Measurements from ENCODE around the gene CDR2. TPM values are rescaled to one million over a fixed set of nuclear protein-coding genes. Genes with fewer than 3 reads are reported as not detected.
A peak's percentile ranks its signal among the peaks of the same experiment; 100 is the strongest.

The CDR2 gene
- total and polyA plus RNA-seq, 8 donors: 17.3 to 33.1 (median 25.8) TPM

DNA sequence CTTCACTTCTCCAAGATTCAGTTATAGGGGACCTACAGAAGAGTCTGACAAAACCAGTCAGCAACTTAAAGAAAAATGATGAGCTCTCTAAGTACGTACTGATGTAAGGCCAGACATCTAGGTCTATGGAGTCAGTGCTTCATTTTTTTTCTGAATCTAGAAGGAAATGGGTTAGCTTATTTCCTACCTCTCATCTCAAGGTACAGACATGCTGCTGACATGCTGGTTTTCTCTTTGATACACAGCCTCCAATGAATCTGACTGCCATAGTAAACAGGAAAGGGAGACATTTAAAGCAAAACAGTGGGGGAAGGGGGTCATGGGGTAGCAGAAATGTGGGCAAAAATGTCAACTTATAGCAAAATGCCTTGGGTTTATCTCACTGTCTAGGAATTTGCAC lies 16.4 kb downstream of the CDR2 start:
- Histone ChIP-seq H3K9me3 (no peaks in the 10 kb centered on the region), H3K4me3 (no peak overlapping the region), H3K27me3 (no peaks in the 10 kb centered on the region), H3K27ac (peak overlapping the region in 1 of 2 donors; percentile 34), H3K36me3 (peaks cover 0 to 11% of the 10 kb centered on the region in 2 donors), H3K4me1 (peaks cover 12 to 29% of the 10 kb centered on the region in 2 donors)
- intact Hi-C loops (cut with DNase I): no loop called here
- ATAC-seq (no peak), DNase-seq (no peak)
- TF ChIP-seq, protein P1, sequence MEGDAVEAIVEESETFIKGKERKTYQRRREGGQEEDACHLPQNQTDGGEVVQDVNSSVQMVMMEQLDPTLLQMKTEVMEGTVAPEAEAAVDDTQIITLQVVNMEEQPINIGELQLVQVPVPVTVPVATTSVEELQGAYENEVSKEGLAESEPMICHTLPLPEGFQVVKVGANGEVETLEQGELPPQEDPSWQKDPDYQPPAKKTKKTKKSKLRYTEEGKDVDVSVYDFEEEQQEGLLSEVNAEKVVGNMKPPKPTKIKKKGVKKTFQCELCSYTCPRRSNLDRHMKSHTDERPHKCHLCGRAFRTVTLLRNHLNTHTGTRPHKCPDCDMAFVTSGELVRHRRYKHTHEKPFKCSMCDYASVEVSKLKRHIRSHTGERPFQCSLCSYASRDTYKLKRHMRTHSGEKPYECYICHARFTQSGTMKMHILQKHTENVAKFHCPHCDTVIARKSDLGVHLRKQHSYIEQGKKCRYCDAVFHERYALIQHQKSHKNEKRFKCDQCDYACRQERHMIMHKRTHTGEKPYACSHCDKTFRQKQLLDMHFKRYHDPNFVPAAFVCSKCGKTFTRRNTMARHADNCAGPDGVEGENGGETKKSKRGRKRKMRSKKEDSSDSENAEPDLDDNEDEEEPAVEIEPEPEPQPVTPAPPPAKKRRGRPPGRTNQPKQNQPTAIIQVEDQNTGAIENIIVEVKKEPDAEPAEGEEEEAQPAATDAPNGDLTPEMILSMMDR (IDR thresholded peaks at IDR 0.05): no peak

DNA sequence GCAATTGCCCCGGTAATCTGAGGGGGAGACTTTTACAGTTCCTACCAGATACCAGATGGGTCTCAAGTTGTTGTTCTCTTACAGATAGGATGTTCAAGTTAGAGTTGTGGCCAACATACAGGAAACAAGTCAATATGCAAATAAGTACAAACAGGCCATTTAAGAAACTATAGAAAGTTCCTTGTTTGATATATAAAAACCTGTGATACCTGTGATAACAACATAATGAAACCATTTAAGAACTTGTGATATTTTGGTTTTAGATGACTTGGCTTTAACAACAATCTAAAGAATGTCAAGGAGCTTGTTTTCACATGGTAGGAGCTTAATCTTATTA lies 16.8 kb downstream of the CDR2 start:
- DNase-seq (no peak), ATAC-seq (no peak)
- H3K4me1 ChIP-seq: peaks cover 16 to 33% of the 10 kb centered on the region in 2 donors
- H3K9me3 ChIP-seq: no peaks in the 10 kb centered on the region
- intact Hi-C loops (cut with DNase I): no loop called here
- peaks cover 0 to 7% of the 10 kb centered on the region in 2 donors for H3K36me3 ChIP-seq
- TF ChIP-seq, protein P1 (IDR thresholded peaks at IDR 0.05): no peak
- H3K27me3 ChIP-seq: no peaks in the 10 kb centered on the region
- H3K4me3 ChIP-seq: no peak overlapping the region
- H3K27ac ChIP-seq: peak overlapping the region in 1 of 2 donors; percentile 34

DNA sequence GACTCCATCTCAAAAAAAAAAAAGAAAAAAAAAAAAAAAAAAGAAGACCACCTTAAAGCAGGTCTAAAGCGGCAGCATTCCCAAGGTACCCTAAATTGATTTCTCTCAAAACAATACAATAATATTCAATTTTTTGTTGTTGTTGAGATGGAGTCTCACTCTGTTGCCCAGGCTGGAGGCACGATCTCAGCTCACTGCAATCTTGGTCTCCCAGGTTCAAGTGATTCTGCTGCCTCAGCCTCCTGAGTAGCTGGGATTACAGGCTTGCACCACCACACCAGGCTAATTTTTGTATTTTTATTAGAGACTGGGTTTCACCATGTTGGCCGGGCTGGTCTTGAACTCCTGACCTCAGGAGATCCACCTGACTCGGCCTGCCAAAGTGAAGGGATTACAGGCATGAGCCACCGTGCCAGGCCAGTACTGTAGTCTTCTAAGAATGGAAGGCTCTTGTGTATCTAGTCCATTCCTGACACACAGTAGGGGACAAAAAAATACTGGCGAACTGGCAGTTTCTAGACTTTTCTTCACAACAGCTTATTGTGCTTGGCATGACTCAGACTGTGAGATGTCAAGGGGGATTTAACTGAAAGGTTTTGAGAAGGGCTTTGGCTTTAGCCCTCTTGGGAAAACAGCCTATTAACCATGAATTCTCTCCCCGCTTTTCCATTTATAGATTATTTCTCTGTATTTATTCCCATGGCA lies 17.3 kb downstream of the CDR2 start:
- no peaks in the 10 kb centered on the region for H3K9me3 ChIP-seq
- peaks cover 19 to 36% of the 10 kb centered on the region in 2 donors for H3K4me1 ChIP-seq
- H3K27me3 ChIP-seq: no peaks in the 10 kb centered on the region
- no peak overlapping the region for H3K4me3 ChIP-seq
- H3K36me3 ChIP-seq: peaks cover 0 to 3% of the 10 kb centered on the region in 2 donors
- ATAC-seq: no peak
- TF ChIP-seq, protein P1 (IDR thresholded peaks at IDR 0.05): no peak
- intact Hi-C loops (cut with DNase I): no loop called here
- DNase-seq: no peak
- peak overlapping the region in 1 of 2 donors; percentile 3 for H3K27ac ChIP-seq

DNA sequence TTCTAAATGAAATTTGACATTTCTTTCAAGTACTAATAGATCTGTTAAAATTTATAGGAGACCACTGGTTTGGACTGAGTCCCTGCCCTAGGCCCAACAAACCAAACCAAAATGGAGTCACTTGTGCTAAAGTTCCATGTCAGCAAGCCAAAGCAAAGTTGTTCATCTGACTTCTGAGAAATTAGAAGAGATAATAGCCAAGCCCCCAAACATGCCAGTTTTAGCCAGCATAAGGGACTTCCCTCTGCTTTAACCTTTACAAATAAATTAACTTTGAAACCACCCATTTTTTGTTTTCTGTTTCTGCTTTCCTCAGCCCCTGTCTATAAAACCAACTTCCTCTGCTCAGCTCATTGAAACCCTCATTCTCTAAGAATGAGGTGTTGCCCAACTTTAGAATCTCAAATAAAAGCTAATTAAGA lies 18.9 kb downstream of the CDR2 start:
- peaks cover 0 to 3% of the 10 kb centered on the region in 2 donors for H3K36me3 ChIP-seq
- DNase-seq (no peak), ATAC-seq (no peak)
- TF ChIP-seq, protein P1 (IDR thresholded peaks at IDR 0.05): no peak
- no peak overlapping the region for H3K4me3 ChIP-seq
- H3K9me3 ChIP-seq: no peaks in the 10 kb centered on the region
- H3K4me1 ChIP-seq: peaks cover 19 to 36% of the 10 kb centered on the region in 2 donors
- intact Hi-C loops (cut with DNase I): no loop called here
- no peaks in the 10 kb centered on the region for H3K27me3 ChIP-seq
- no peak overlapping the region for H3K27ac ChIP-seq

DNA sequence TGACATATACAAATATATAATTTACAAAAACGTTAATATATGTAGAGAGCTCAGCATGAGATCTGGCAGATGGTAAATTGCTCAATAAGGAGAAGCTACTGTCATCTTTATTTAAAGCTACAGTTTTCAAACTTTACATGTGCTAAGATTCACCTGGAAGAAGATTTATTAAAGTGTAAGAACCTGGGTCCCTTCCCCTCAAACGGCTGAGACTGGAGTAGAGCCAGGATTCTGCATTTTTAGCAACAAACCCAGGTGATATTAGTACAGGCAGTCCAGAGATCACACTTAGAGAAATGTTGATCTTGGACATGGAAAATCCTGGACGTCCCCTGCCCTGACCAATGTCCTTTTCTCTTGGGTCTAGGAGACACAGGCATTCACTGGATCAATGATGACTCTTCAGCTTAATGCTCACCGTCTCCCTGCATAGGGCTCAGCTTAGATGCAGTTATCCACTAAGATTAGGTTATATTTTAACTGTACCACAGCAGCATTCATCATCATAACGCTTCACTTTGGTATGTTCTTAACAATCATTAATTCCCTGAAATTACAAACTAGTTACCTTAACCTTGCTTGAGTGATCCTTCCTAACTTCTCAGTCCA lies 20.4 kb downstream of the CDR2 start:
- intact Hi-C loops (cut with DNase I): no loop called here
- Histone ChIP-seq H3K27me3 (no peaks in the 10 kb centered on the region), H3K9me3 (no peaks in the 10 kb centered on the region), H3K36me3 (peaks cover 0 to 15% of the 10 kb centered on the region in 2 donors), H3K4me1 (peaks cover 19 to 36% of the 10 kb centered on the region in 2 donors), H3K4me3 (no peak overlapping the region), H3K27ac (peak overlapping the region in 1 of 2 donors; percentile 74)
- ATAC-seq (no peak), DNase-seq (no peak)
- TF ChIP-seq, protein P1 (IDR thresholded peaks at IDR 0.05): no peak

Measured in left lung (tissue), 10 donors.